ENCODE measurements around the gene SUGP2. TPM values are rescaled to one million over a fixed set of nuclear protein-coding genes. Genes with fewer than 3 reads are reported as not detected.

Gene SUGP2
- total RNA-seq, 4 donors from 2014 or later, result 18.6 to 57.4 (median 35.2) TPM

DNA sequence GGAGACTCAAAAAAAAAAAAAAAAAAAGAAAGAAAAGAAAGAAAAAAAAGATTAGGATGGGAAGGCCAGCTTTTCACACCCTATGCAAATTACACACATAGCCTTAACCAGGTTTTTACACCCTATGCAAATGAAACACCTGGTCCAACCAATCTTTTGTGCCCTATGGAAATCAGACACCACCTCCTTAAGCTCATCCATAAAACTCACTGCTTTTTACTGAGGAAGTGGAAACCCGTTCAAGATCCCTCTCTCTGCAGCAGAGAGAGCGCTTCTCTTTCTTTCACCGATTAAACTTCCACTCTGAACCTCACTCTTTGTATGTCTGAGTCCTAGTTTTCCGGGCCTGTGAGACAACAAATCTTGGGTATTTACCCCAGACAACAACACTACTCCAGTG lies 67.0 kb downstream of the SUGP2 start:
- peaks cover 0 to 5% (median 4%) of the 10 kb centered on the region in 3 donors for H3K4me1 ChIP-seq
- no peak for ATAC-seq
- H3K27ac ChIP-seq, result no peak overlapping the region
- peaks cover 28% of the 10 kb centered on the region for H3K27me3 ChIP-seq
- H3K9me3 ChIP-seq, result no peaks in the 10 kb centered on the region
- 56% methylated on average over 4 of the region's 4 CpGs; no CpG with 5 or more reads in 1 of the 2 donors for WGBS, 2 donors (ENCODE audit: low coverage in 1 of 2)
- H3K36me3 ChIP-seq, result no peaks in the 10 kb centered on the region
- no peak for TF ChIP-seq EP300 (IDR thresholded peaks at IDR 0.05)
- no peak for TF ChIP-seq POLR2A (IDR thresholded peaks at IDR 0.05)
- TF ChIP-seq, protein P1, sequence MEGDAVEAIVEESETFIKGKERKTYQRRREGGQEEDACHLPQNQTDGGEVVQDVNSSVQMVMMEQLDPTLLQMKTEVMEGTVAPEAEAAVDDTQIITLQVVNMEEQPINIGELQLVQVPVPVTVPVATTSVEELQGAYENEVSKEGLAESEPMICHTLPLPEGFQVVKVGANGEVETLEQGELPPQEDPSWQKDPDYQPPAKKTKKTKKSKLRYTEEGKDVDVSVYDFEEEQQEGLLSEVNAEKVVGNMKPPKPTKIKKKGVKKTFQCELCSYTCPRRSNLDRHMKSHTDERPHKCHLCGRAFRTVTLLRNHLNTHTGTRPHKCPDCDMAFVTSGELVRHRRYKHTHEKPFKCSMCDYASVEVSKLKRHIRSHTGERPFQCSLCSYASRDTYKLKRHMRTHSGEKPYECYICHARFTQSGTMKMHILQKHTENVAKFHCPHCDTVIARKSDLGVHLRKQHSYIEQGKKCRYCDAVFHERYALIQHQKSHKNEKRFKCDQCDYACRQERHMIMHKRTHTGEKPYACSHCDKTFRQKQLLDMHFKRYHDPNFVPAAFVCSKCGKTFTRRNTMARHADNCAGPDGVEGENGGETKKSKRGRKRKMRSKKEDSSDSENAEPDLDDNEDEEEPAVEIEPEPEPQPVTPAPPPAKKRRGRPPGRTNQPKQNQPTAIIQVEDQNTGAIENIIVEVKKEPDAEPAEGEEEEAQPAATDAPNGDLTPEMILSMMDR (IDR thresholded peaks at IDR 0.05), result no peak
- no peak for TF ChIP-seq POLR2AphosphoS5 (IDR thresholded peaks at IDR 0.05)
- no peak overlapping the region for H3K4me3 ChIP-seq

DNA sequence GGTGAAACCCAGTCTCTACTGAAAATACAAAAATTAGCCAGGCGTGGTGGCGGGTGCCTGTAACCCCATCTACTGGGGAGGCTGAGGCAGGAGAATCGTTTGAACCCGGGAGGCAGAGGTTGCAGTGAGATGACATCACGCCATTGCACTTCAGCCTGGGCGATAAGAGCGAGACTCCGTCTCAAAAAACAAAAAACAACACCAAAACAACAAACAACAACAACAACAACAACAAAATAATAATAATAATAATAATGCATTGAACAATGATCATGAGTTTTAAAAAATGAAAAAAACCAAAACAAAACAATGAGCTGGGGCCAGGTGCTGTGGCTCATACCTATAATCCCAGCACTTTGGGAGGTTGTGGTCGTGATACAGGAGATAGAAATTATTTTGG lies 69.2 kb downstream of the SUGP2 start:
- no peak for ATAC-seq
- TF ChIP-seq EP300 (IDR thresholded peaks at IDR 0.05) (no peak), POLR2AphosphoS5 (IDR thresholded peaks at IDR 0.05) (no peak), POLR2A (IDR thresholded peaks at IDR 0.05) (no peak)
- TF ChIP-seq, protein P1 (IDR thresholded peaks at IDR 0.05), result no peak
- no peak overlapping the region for H3K27ac ChIP-seq
- peaks cover 41% of the 10 kb centered on the region for H3K27me3 ChIP-seq
- H3K4me1 ChIP-seq, result peaks cover 0 to 5% (median 0%) of the 10 kb centered on the region in 3 donors
- no peaks in the 10 kb centered on the region for H3K36me3 ChIP-seq
- H3K4me3 ChIP-seq, result no peak overlapping the region
- 72 to 80% methylated on average over 1 to 2 of the region's 9 CpGs for WGBS, 2 donors (ENCODE audit: low coverage in 1 of 2)
- H3K9me3 ChIP-seq, result no peaks in the 10 kb centered on the region

DNA sequence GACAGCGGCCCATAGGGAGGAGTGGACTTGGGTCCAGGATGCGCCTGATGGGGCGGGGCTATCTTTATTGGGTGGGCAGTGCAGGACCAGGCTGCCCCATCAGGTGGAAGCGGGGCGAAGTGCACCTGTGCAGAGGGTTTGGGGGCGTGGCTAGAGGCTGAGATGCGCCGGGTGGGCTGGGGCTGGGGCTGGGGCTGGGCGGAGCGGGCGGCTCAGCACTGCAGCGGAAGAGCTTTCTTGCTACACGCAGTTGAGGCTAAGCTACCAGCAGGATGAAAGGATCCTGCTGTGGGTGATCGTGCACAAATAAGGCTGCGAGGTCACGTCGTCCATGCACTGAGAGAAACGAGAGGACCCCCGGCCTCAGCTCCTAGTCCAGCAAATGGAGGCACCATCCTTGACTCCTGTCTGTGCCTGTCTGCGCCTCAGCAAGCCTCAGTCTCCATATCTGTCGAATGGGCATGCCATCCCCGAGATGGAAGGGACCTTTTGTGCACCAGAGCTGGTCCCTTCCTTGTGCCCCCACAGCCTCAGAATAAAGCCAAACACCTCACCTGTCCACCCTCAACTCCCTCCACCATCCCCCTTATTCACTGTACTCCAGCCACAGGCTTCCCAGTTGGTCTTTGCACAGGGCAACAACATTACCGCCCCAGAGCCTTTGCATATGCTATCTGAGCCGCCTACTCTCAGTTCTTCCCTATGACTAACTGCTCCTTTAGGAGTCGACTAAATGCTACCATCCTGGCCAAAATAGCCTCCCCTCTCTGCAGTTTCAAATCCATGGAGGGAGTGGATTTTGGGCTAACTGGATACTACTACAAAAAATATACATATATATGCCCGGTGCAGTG lies 71.3 kb downstream of the SUGP2 start:
- Histone ChIP-seq H3K4me3 (no peak overlapping the region), H3K27ac (no peak overlapping the region), H3K4me1 (peaks cover 0 to 5% (median 0%) of the 10 kb centered on the region in 3 donors), H3K9me3 (no peaks in the 10 kb centered on the region), H3K36me3 (no peaks in the 10 kb centered on the region), H3K27me3 (peaks cover 43% of the 10 kb centered on the region)
- WGBS, 2 donors (ENCODE audit: low coverage in 1 of 2), result 0 to 75% methylated on average over 6 to 7 of the region's 26 CpGs
- TF ChIP-seq POLR2AphosphoS5 (IDR thresholded peaks at IDR 0.05), result no peak
- no peak for TF ChIP-seq POLR2A (IDR thresholded peaks at IDR 0.05)
- TF ChIP-seq, protein P1 (IDR thresholded peaks at IDR 0.05), result no peak
- TF ChIP-seq EP300 (IDR thresholded peaks at IDR 0.05), result no peak
- no peak for ATAC-seq

DNA sequence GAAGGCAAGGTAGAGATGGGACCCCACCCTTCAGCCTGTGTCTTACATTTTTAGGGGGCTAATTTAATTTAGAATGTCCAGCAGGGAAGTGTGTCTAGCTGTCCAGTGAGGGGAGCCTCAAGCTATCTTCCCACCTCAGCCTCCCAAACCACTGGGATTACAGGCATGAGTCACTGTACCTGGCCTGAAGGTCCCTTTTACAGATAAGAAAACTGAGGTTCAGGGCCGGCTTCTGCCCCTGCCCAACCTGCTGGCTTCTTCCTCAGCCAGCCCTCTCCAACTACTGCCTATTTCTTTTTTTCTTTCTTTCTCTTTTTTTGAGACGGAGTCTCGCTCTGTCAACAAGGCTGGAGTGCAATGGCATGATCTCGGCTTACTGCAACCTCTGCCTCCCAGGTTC lies 72.9 kb downstream of the SUGP2 start:
- no peak for ATAC-seq
- no peak for TF ChIP-seq POLR2A (IDR thresholded peaks at IDR 0.05)
- TF ChIP-seq, protein P1 (IDR thresholded peaks at IDR 0.05), result no peak
- no peak for TF ChIP-seq POLR2AphosphoS5 (IDR thresholded peaks at IDR 0.05)
- no peak for TF ChIP-seq EP300 (IDR thresholded peaks at IDR 0.05)
- WGBS, 2 donors (ENCODE audit: low coverage in 1 of 2), result 77 to 78% methylated on average over 4 of the region's 4 CpGs
- Histone ChIP-seq H3K4me3 (no peak overlapping the region), H3K27ac (no peak overlapping the region), H3K36me3 (no peaks in the 10 kb centered on the region), H3K9me3 (no peaks in the 10 kb centered on the region), H3K27me3 (peaks cover 48% of the 10 kb centered on the region), H3K4me1 (peaks cover 0 to 5% (median 0%) of the 10 kb centered on the region in 3 donors)

DNA sequence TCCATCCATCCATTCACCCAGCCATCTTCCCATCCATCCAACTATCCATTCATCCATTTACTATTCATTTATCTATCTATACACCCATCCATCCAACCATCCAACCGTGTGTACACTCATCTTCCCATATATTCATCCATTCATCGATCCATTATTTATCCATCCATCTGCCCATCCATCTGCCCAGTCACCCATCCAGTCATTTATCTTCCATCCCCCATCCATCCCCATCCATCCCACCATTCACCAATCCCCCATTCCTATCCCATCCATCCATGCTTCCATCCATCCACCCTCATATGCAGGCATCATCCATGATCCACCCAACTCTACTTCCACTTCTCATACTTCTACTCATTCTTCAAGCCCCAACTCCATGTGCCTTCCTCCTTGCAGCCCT lies 78.3 kb downstream of the SUGP2 start:
- H3K4me3 ChIP-seq, result no peak overlapping the region
- no peaks in the 10 kb centered on the region for H3K9me3 ChIP-seq
- peaks cover 12% of the 10 kb centered on the region for H3K27me3 ChIP-seq
- H3K4me1 ChIP-seq, result no peaks in the 10 kb centered on the region
- TF ChIP-seq POLR2A (IDR thresholded peaks at IDR 0.05), result no peak
- no peak overlapping the region for H3K27ac ChIP-seq
- 89 to 98% methylated on average over 2 of the region's 2 CpGs for WGBS, 2 donors (ENCODE audit: low coverage in 1 of 2)
- ATAC-seq, result no peak
- no peaks in the 10 kb centered on the region for H3K36me3 ChIP-seq
